PC-9 (cell line): ENCODE data around the gene FANK1. TPM values are rescaled to one million over a fixed set of nuclear protein-coding genes. Genes with fewer than 3 reads are reported as not detected.

ENCODE experiments used
- BruUV-seq: library from RNA; stranded (reverse); fragments of 400-500 nt; replicated peaks from 2 replicates; lab custom pipeline; 2021; lab: Mats Ljungman, UMichigan
- CTCF ChIA-PET: fragments of 300-600 bp; sonication (Branson Sonifier 250); formaldehyde crosslinking; loops from one replicate; lab custom pipeline; 2022; ENCODE audit warnings: antibody characterized with exemption; lab: Charles Lee
- POLR2A ChIA-PET: fragments of 300-600 bp; sonication (Branson Sonifier 250); formaldehyde crosslinking; loops from one replicate; lab custom pipeline; 2022; ENCODE audit warnings: antibody characterized with exemption; ENCODE audit not compliant: unreplicated experiment; lab: Charles Lee
- DNase-seq, 2 experiments: peaks; one replicate each; pipeline versions ENCODE4 v3.0.0 to v3.0.0-alpha.2; 2015 to 2022; ENCODE audit warnings: mixed read lengths in 1 of 2
- H2AFZ ChIP-seq: fragments of 200-600 bp; sonication (generic); 2 replicates; pipeline ENCODE4 v1.8.1; 2017; ENCODE audit warnings: antibody characterized with exemption
- H3F3A ChIP-seq: fragments of 200-600 bp; sonication (generic); 2 replicates; pipeline ENCODE4 v1.8.1; 2017; ENCODE audit warnings: antibody characterized with exemption, mild to moderate bottlenecking, low read depth; ENCODE audit not compliant: insufficient read depth
- H3K27ac ChIP-seq: fragments of 200-600 bp; sonication (generic); 2 replicates; pipeline ENCODE4 v1.6.1; 2016; ENCODE audit warnings: mixed run types
- H3K27me3 ChIP-seq: fragments of 200-600 bp; sonication (generic); 2 replicates; pipeline ENCODE4 v1.6.1; 2016; ENCODE audit warnings: low read depth, mixed run types; ENCODE audit not compliant: insufficient read depth
- H3K36me3 ChIP-seq: fragments of 200-600 bp; sonication (generic); 2 replicates; pipeline ENCODE4 v1.6.1; 2016; ENCODE audit warnings: low read depth, mixed run types
- H3K4me1 ChIP-seq: fragments of 200-600 bp; sonication (generic); replicated peaks from 2 replicates; pipeline ENCODE4 v1.6.1; 2016; ENCODE audit warnings: mixed run types; ENCODE audit not compliant: insufficient read depth
- H3K4me2 ChIP-seq: fragments of 200-600 bp; sonication (generic); 2 replicates; pipeline ENCODE4 v1.6.1; 2017; ENCODE audit warnings: mixed run types
- H3K4me3 ChIP-seq: fragments of 200-600 bp; sonication (generic); 2 replicates; pipeline ENCODE4 v1.6.1; 2016; ENCODE audit warnings: mixed run types
- H3K79me2 ChIP-seq: fragments of 200-600 bp; sonication (generic); 2 replicates; pipeline ENCODE4 v1.6.1; 2017; ENCODE audit warnings: low read depth, mixed run types
- H3K9me2 ChIP-seq: fragments of 200-600 bp; sonication (generic); 2 replicates; pipeline ENCODE4 v1.8.1; 2017; ENCODE audit warnings: mild to moderate bottlenecking; ENCODE audit not compliant: insufficient read depth
- H3K9me3 ChIP-seq: fragments of 200-600 bp; sonication (generic); 2 replicates; pipeline ENCODE4 v1.8.1; 2016; ENCODE audit warnings: low read depth; ENCODE audit not compliant: insufficient read depth
- H4K20me1 ChIP-seq: fragments of 200-600 bp; sonication (generic); 2 replicates; pipeline ENCODE4 v1.8.1; 2017; ENCODE audit not compliant: insufficient read depth
- CTCF ChIP-seq: fragments of 200-600 bp; sonication (generic); conservative IDR thresholded peaks from 2 replicates; pipeline ENCODE4 v1.6.1; 2017; ENCODE audit warnings: mixed run types, antibody characterized with exemption, mild to moderate bottlenecking, moderate library complexity
- EZH2 ChIP-seq: fragments of 200-600 bp; sonication (generic); IDR thresholded peaks from 2 replicates; pipeline ENCODE4 v1.8.0; 2017; ENCODE audit warnings: antibody characterized with exemption, low read depth
- intact Hi-C: fragments of 100-400 bp; cut with micrococcal nuclease; formaldehyde crosslinking; loops from one replicate; pipeline ENCODE4 v1.10.0; 2022; ENCODE audit not compliant: unreplicated experiment
- total RNA-seq: library from RNA; stranded (reverse); gene quantifications from 2 replicates; pipeline ENCODE4 v1.2.3, GENCODE V29; 2021

FANK1 gene
- total RNA-seq, 1 experiment from 2014 or later, result 21.4 TPM

- H3K4me2 ChIP-seq, result no peak overlapping the region
- H4K20me1 ChIP-seq, result no peaks in the 10 kb centered on the region
- no TSS peak for BruUV-seq
- H3K27me3 ChIP-seq, result no peaks in the 10 kb centered on the region
- no peaks in the 10 kb centered on the region for H3K9me3 ChIP-seq
- intact Hi-C loops, result no loop called here
- H3K9me2 ChIP-seq, result no peaks in the 10 kb centered on the region
- POLR2A ChIA-PET, result no interaction called here
- no peak for DNase-seq
- no peak overlapping the region for H3K27ac ChIP-seq
- H3F3A ChIP-seq, result 0 out of 2 replicates have a peak, but pooled peaks cover 2% of the 10 kb centered on the region
- CTCF ChIA-PET, result no interaction called here
- TF ChIP-seq CTCF (no peak), EZH2 (no peak)
- peaks cover 5% of the 10 kb centered on the region; the same call in 1 of the 2 replicates for H3K4me1 ChIP-seq
- H3K36me3 ChIP-seq, result no peaks in the 10 kb centered on the region
- no peak overlapping the region for H3K4me3 ChIP-seq
- H3K79me2 ChIP-seq, result no peaks in the 10 kb centered on the region
- no peak overlapping the region for H2AFZ ChIP-seq
Observed at GRCh38 chr10:125928928-125929585, 32.7 kb downstream of the FANK1 start.

- Histone ChIP-seq H3K4me1 (peaks cover 7% of the 10 kb centered on the region; the same call in 1 of the 2 replicates), H3K4me3 (no peak overlapping the region), H3F3A (0 out of 2 replicates have a peak, but pooled peaks cover 2% of the 10 kb centered on the region), H3K27ac (no peak overlapping the region), H3K36me3 (no peaks in the 10 kb centered on the region), H2AFZ (no peak overlapping the region), H3K79me2 (no peaks in the 10 kb centered on the region), H3K4me2 (no peak overlapping the region), H3K9me2 (no peaks in the 10 kb centered on the region), H3K27me3 (no peaks in the 10 kb centered on the region), H4K20me1 (no peaks in the 10 kb centered on the region), H3K9me3 (no peaks in the 10 kb centered on the region)
- no peak for DNase-seq
- ChIA-PET CTCF (no interaction called here), POLR2A (no interaction called here)
- BruUV-seq, result no TSS peak
- intact Hi-C loops, result loop anchor here (5.0 kb wide), 4 partner anchors 43 to 818 kb away; partner anchors contain the start of gene ADAM12
- no peak for TF ChIP-seq EZH2
- TF ChIP-seq CTCF, result no peak
Observed at GRCh38 chr10:125929618-125930017, 33.3 kb downstream of the FANK1 start.

GRCh38 chr10:125933693-125934092 lies 37.3 kb downstream of the FANK1 start:
- intact Hi-C loops, result loop anchor here (1.0 to 5.0 kb wide), 5 partner anchors 31 to 814 kb away; partner anchors contain the start of gene ADAM12
- peaks cover 13% of the 10 kb centered on the region for H3K4me1 ChIP-seq
- ChIA-PET POLR2A (no interaction called here), CTCF (no interaction called here)
- no peaks in the 10 kb centered on the region for H3K27me3 ChIP-seq
- peak overlapping the region; percentile 75 for H3K4me2 ChIP-seq
- H3K9me3 ChIP-seq, result no peaks in the 10 kb centered on the region
- H2AFZ ChIP-seq, result no peak overlapping the region
- no peak overlapping the region for H3K4me3 ChIP-seq
- BruUV-seq, result no TSS peak
- TF ChIP-seq CTCF (no peak), EZH2 (no peak)
- H4K20me1 ChIP-seq, result no peaks in the 10 kb centered on the region
- H3K9me2 ChIP-seq, result no peaks in the 10 kb centered on the region
- no peaks in the 10 kb centered on the region for H3K79me2 ChIP-seq
- peaks cover 2% of the 10 kb centered on the region; the same call in 1 of the 2 replicates for H3F3A ChIP-seq
- DNase-seq, result no peak
- no peaks in the 10 kb centered on the region for H3K36me3 ChIP-seq
- H3K27ac ChIP-seq, result no peak overlapping the region
